ENCODE data around the gene ODAD4.

The ODAD4 gene, protein sequence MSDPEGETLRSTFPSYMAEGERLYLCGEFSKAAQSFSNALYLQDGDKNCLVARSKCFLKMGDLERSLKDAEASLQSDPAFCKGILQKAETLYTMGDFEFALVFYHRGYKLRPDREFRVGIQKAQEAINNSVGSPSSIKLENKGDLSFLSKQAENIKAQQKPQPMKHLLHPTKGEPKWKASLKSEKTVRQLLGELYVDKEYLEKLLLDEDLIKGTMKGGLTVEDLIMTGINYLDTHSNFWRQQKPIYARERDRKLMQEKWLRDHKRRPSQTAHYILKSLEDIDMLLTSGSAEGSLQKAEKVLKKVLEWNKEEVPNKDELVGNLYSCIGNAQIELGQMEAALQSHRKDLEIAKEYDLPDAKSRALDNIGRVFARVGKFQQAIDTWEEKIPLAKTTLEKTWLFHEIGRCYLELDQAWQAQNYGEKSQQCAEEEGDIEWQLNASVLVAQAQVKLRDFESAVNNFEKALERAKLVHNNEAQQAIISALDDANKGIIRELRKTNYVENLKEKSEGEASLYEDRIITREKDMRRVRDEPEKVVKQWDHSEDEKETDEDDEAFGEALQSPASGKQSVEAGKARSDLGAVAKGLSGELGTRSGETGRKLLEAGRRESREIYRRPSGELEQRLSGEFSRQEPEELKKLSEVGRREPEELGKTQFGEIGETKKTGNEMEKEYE

GRCh38 chr17:41930009-41930832, at the start of gene ODAD4:
TSS of gene ODAD4 (plus strand) at chr17:41930617. CDS start at chr17:41930724, 107 bp downstream.
- DNase-seq: peak; percentile 70

GRCh38 chr17:41882756-41883155, 47.7 kb upstream of the ODAD4 start:
- DNase-seq: no peak

- DNase-seq: no peak
Observed at GRCh38 chr17:41885733-41886132, 44.7 kb upstream of the ODAD4 start.

DNA sequence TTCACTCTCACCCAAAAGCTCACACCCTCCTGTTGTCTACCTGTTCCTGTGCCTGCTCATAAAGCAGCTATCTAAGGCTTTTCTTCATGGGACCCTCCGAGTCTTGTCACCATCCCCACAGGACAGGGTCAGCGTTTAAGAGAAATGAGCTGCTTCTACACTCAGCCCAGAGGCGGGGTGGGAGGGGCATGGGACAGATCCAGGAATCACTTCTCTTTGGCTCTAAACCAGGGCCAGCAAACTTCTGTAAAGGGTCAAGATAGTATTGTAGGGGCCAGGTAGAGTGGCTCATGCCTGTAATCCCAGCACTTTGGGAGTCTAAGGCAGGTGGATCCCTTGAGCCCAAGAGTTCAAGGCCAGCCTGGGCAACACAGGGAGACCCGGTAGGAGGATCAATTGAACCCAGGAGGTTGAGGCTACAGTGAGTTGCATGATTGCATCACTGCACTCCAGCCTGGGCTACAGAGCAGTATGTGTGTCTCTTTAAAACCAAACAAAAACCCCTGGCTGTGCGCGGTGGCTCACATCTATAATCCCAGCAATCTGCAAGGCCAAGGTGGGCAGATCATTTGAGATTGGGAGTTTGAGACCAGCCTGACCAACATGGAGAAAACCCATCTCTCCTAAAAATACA, 42.0 kb upstream of the ODAD4 start:
- no peak for DNase-seq

GRCh38 chr17:41891135-41892020, 39.0 kb upstream of the ODAD4 start:
- no peak for DNase-seq

- no peak for DNase-seq
Observed at GRCh38 chr17:41892021-41892376, 38.4 kb upstream of the ODAD4 start.

GRCh38 chr17:41893384-41893783, 37.0 kb upstream of the ODAD4 start:
- no peak for DNase-seq

DNA sequence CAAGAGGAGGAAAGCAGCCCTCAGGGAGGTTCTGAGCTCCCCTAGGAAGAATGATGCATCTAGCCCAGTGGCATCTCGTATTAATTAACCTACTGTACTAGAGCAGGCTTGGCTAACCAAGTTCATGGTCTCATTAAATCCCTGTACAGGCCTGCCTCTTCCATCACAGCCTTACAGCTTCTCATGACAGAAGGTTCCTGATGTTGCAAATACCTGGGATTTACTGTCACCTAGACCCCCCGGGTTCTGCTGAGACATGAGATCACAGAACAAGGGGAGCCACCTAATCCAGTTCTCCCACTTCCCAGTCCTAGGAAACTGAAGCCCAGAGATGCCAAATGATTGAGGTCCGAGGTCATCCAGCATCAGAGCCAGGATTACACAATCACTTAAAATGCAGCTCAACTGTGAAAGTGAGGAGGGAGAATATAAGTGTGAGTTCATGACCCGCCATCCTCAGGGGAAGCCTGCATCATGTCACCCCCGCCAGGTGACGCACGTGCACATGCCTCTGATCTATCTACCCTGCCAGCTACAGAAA, 35.6 kb upstream of the ODAD4 start:
- DNase-seq: no peak

DNA sequence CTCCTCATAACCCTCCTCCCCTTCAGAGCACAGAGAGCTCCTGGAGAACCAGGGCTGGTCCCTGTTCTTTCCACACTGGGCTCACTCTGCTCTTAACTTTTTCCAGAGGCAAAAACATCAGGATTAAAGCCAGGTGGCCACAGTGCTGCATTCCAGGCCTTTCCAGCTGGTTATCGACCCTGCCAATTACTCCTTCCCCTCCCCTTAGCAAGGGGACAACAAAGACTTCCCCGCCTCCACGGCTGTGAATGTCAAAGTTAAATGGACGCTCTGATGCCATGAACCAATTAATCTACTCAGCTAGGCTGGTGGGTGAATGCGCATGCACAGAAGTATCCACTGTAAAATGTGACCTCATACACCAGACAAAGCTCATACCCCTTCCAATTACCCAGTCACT, 34.8 kb upstream of the ODAD4 start:
- DNase-seq: no peak

- DNase-seq: no peak
Observed at GRCh38 chr17:41896726-41897125, 33.7 kb upstream of the ODAD4 start.

GRCh38 chr17:41901646-41902045, 28.8 kb upstream of the ODAD4 start:
- no peak for DNase-seq

DNA sequence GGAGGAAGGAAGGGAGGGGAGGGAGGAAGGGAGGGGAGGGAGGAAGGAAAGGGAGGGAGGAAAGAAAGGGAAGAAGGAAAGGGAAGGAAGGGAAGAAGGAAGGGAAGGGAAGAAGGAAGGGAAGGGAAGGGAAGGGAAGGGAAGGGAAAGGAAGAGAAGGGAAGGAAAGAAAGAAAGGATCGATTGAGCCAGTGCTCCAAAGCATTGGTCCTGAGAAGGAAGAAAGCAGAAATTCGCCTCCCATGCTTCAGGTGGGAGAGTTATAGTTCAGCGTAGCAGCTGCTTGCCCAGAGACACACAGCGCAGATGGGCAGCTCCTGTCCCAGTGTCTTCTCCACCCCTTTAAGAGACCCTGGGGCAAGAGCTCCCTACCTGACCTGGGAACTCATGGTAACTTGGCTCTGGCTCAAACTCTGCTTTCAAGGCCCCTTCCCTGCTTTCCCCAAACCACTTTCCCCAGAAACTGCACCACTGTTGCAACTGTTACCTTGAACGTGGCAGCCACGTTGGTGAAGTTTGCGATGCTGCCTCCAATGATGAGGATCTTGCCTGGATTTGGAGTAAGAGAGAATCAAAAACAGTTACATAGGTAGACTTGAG, 26.1 kb upstream of the ODAD4 start:
- DNase-seq: no peak

- no peak for DNase-seq
Observed at GRCh38 chr17:41905172-41905571, 25.2 kb upstream of the ODAD4 start.

- no peak for DNase-seq
Observed at GRCh38 chr17:41906465-41907184, 23.8 kb upstream of the ODAD4 start.

DNA sequence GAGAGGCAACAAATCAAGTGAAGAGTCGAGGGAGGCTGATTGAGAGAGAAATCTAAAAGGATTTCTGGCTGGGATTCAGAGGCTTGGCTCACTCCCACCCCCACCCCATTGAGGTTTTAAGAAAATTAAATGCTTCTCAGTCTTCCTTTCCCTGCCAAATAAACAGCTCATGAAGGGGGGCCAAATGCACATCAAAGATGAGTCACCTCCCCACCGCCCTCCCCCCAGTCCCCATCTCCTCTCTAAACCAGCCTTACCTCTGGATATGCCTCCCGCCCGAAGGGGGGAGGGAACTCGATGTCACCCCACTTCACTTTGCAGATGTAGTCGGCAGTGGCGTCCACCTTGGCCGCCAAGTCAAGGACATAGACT, 23.2 kb upstream of the ODAD4 start:
- DNase-seq: no peak

DNA sequence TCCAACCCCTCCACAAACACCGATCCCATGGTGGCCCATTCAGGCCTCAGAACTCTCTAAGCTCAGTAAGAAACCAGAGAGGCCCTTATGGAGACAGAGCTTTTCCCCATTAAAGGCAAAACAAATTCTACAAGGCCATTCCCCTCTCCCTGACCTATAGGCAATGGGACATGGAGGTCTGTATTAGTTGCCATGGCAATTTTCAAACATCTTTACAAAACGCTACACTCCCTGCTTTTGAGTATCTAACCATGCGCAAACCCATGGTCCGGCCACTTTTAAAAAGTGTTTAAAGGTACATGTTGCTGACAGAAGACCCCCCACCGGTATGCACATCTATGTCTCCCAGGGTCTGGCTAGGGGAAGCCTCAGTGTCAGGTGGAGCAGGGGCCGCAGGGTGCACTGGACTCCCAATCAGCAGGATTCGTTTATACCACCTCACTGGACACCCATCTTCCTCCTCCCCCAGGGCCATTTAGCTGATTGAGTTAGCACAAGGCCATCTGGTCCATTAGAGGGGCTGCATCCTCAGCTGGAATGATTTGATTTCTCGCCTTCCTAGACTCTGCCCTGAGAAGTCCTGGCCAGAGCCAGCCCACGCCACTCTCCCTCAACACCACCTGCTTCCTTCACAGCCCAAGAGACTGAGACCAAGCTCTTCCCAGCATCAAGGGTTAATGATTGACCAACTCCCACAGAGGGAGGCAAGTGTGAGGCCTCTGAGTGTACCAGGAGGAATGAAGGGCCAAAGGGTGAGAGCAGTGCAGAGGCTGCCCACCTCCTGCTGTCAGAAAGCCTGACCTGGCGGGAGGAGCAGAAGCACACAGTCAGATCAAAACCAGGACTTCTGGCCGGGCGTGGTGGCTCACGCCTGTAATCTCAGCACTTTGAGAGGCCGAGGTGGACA, 22.5 kb upstream of the ODAD4 start:
- no peak for DNase-seq

DNA sequence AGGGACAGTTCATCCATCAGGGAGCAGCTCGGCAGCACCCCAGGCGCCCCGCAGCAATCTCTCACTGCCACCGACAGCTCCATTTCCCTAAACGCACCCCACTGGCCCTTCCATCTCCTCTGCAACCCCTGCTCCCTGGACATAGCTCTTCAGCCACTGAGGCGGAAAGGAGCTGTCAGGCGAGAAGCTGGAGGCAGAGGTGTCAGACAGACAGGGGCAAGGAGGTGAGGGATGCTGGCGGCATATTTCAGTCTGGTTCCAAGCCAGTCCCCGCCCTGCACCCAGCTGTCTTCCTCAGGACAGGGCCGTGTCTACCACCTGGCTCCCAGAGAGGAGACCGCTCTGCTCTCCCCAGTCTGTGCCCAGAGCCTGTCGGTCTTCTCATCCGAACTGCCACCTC, 21.3 kb upstream of the ODAD4 start:
- no peak for DNase-seq

GRCh38 chr17:41910701-41911391, 19.6 kb upstream of the ODAD4 start:
- DNase-seq: peak; percentile 71

- no peak for DNase-seq
Observed at GRCh38 chr17:41912925-41913324, 17.5 kb upstream of the ODAD4 start.
